Measurements from ENCODE around the gene STAT6.

The STAT6 gene

GRCh38 chr12:57110104-57111030 lies 795 bp downstream of the STAT6 start:
- H3K27ac ChIP-seq, result peak overlapping the region; percentile 95
- no peaks in the 10 kb centered on the region for H3K79me2 ChIP-seq
- peaks cover 12% of the 10 kb centered on the region for H3K4me1 ChIP-seq
- peak overlapping the region; percentile 94 for H3K4me2 ChIP-seq (ENCODE audit: low read length)
- H3K9me3 ChIP-seq (ENCODE audit: control insufficient read depth, low read length), result no peaks in the 10 kb centered on the region
- no peaks in the 10 kb centered on the region for H3K36me3 ChIP-seq (ENCODE audit: control insufficient read depth, insufficient read depth, low read length)
- no peak for TF ChIP-seq CTCF (IDR thresholded peaks at IDR 0.05)
- no peaks in the 10 kb centered on the region for H3K27me3 ChIP-seq (ENCODE audit: control insufficient read depth, insufficient read depth, low read length)
- peak overlapping the region; percentile 44 for H3K9ac ChIP-seq
- H2AFZ ChIP-seq, result peak overlapping the region; percentile 87
- H3K4me3 ChIP-seq (ENCODE audit: low read depth, low read length), result peak overlapping the region; percentile 80

DNA sequence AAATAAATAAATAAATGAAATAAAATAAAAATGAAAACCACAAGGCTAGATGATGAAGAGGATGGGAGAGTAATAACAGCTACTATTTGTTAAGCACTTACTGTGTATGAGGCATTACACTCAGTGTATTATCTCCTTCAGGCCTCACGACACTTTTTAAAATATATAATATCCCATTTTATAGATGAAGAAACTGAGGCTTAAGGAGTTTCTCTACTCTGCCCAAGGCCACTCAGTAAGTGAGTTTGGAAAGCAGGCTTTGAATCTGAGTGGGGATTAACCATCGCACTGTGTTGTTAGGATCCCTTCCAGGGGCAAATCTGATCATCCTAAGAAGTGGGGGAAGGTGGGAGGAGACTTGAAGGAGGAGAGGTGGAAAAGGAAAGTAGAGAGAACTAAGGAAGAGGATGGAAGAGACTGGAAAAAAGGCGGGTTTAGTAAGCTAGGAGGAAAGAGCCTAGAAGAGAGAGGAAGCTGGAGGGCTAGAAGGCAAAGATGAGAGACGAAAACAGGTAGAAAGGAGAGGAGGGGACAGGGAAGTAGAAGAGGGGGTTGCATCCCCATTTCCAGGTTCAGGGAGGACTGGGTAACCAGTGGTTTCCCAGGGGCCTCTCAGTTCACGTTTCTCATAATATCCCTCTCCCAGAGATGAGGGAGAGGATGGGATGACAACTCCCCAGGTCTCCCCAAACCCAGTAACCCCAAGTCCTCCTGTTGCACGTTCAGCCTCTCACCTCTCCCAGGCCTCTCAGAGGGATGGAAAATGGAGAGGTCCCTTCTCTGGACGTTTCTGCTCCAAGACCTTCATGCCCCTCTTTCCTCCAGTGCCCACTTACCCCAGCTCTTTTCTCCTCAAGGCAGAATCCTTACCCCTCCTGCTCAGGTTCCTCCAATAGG lies 1.7 kb downstream of the STAT6 start:
- H3K4me3 ChIP-seq (ENCODE audit: low read depth, low read length), result peak overlapping the region; percentile 80
- no peaks in the 10 kb centered on the region for H3K27me3 ChIP-seq (ENCODE audit: control insufficient read depth, insufficient read depth, low read length)
- H3K27ac ChIP-seq, result peak overlapping the region; percentile 95
- no peaks in the 10 kb centered on the region for H3K79me2 ChIP-seq
- peaks cover 12% of the 10 kb centered on the region for H3K4me1 ChIP-seq
- H3K9me3 ChIP-seq (ENCODE audit: control insufficient read depth, low read length), result no peaks in the 10 kb centered on the region
- H2AFZ ChIP-seq, result peak overlapping the region; percentile 87
- peak overlapping the region; percentile 94 for H3K4me2 ChIP-seq (ENCODE audit: low read length)
- TF ChIP-seq CTCF (IDR thresholded peaks at IDR 0.05), result no peak
- no peaks in the 10 kb centered on the region for H3K36me3 ChIP-seq (ENCODE audit: control insufficient read depth, insufficient read depth, low read length)
- no peak overlapping the region for H3K9ac ChIP-seq

- H3K36me3 ChIP-seq (ENCODE audit: control insufficient read depth, insufficient read depth, low read length), result no peaks in the 10 kb centered on the region
- no peak overlapping the region for H2AFZ ChIP-seq
- no peak overlapping the region for H3K4me3 ChIP-seq (ENCODE audit: low read depth, low read length)
- no peaks in the 10 kb centered on the region for H3K27me3 ChIP-seq (ENCODE audit: control insufficient read depth, insufficient read depth, low read length)
- no peak overlapping the region for H3K4me2 ChIP-seq (ENCODE audit: low read length)
- H3K27ac ChIP-seq, result no peak overlapping the region
- no peak for TF ChIP-seq CTCF (IDR thresholded peaks at IDR 0.05)
- H3K79me2 ChIP-seq, result no peaks in the 10 kb centered on the region
- no peak overlapping the region for H3K9ac ChIP-seq
- no peaks in the 10 kb centered on the region for H3K9me3 ChIP-seq (ENCODE audit: control insufficient read depth, low read length)
- peaks cover 11% of the 10 kb centered on the region for H3K4me1 ChIP-seq
Measured at GRCh38 chr12:57107456-57108155, 3.6 kb downstream of the STAT6 start.

DNA sequence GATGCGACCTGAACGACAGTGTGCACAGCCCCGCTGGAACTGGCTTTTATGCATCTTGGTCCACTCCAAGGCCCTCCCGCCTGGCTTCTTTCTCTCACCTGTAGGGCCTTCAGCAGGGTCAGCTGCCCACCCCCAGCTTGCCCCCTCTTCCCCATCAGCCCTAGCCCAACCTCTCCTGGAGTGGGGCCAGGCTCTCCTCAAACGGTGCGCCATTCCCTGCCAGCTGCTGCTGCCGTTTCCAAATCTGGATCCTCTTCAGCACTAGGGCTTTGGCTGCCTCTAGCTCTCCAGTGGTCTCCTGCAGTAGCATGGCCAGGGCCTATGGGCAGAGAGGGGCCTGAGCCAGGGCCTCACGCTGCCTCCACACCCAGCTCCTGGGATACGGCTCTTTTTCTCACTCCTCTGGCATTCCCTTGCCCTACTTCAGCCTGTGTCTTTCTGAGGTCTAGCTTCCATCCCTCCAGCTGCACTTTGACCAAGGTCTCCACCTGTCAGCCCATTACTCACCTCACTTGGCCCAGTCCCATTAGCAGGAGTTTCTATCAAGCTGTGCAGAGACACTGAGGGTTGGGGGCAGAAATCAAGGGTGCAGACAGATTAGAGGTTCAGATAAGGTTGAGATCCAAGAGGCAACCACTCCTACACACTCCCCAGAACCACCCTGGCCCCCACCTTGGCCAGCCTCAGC lies 5.0 kb downstream of the STAT6 start:
- Histone ChIP-seq H3K27ac (no peak overlapping the region), H3K9ac (no peak overlapping the region), H3K27me3 (ENCODE audit: control insufficient read depth, insufficient read depth, low read length) (no peaks in the 10 kb centered on the region), H3K4me1 (peaks cover 2% of the 10 kb centered on the region), H3K79me2 (no peaks in the 10 kb centered on the region), H3K4me3 (ENCODE audit: low read depth, low read length) (no peak overlapping the region), H3K36me3 (ENCODE audit: control insufficient read depth, insufficient read depth, low read length) (no peaks in the 10 kb centered on the region), H2AFZ (no peak overlapping the region), H3K9me3 (ENCODE audit: control insufficient read depth, low read length) (no peaks in the 10 kb centered on the region), H3K4me2 (ENCODE audit: low read length) (no peak overlapping the region)
- TF ChIP-seq CTCF (IDR thresholded peaks at IDR 0.05), result no peak
